GM21529 (cell line): ENCODE results near the gene LIMD2.

ENCODE experiments used
- ATAC-seq: cut with Tn5 transposase; IDR thresholded peaks from one replicate; pipeline ENCODE4 v1.9.1; 2021; ENCODE audit not compliant: unreplicated experiment

Gene LIMD2

DNA sequence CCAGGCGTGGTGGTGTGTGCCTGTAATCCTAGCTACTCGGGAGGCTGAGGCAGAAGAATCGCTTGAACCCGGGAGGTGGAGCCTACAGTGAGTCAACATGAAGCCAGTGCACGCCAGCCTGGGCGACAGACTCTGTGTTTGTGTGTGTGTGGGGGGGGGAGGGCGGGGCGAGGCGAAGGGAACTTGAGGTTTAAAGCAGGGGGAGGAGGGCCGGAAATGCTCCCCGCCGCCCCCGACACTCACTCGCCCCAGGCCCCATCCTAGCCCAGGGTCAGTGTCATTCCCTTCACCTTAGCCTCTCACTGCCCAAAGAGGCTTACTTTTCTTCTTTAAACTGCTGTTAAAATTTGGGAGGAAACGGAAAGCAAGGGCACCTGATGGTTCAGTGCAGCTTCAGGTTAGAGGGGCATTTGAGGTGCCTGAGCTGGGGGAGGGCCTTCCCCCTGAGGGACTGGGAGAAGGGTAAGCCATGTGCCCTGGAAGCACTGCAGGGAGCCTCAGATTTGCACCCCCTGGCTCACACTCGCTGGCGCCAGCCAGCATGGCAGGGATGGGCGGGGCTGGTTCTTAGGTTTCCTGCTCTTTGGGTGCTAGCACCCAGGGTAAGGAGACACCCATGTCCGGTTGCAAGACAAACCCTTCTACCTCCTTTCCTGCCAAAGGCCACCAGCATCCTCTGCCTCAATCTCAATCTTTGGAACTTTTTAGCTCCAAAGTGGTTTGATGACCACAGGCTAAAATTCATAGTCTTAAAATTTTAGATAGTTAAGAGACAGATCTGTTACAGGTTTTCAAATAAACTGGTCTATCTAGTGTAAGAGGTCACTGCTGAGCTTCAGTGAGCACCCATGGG lies 2.2 kb upstream of the LIMD2 start:
- ATAC-seq = no peak

DNA sequence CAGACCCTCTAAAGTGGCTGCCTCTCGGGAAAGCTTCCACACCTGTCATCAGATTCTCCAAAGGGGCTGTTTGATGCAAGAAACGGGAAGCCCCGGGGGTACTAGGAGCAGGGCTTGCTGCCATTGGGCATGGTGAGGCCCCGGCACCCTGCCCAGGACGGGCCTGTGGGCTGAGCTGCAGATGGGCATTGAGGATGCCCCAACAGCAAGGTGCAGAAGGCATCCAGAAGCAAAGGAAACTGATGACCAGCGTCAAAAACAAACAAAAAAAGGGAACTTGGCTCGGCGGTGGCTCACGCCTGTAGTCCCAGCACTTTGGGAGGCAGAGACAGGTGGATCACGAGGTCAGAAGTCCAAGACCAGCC lies 1.5 kb upstream of the LIMD2 start:
- ATAC-seq = no peak

DNA sequence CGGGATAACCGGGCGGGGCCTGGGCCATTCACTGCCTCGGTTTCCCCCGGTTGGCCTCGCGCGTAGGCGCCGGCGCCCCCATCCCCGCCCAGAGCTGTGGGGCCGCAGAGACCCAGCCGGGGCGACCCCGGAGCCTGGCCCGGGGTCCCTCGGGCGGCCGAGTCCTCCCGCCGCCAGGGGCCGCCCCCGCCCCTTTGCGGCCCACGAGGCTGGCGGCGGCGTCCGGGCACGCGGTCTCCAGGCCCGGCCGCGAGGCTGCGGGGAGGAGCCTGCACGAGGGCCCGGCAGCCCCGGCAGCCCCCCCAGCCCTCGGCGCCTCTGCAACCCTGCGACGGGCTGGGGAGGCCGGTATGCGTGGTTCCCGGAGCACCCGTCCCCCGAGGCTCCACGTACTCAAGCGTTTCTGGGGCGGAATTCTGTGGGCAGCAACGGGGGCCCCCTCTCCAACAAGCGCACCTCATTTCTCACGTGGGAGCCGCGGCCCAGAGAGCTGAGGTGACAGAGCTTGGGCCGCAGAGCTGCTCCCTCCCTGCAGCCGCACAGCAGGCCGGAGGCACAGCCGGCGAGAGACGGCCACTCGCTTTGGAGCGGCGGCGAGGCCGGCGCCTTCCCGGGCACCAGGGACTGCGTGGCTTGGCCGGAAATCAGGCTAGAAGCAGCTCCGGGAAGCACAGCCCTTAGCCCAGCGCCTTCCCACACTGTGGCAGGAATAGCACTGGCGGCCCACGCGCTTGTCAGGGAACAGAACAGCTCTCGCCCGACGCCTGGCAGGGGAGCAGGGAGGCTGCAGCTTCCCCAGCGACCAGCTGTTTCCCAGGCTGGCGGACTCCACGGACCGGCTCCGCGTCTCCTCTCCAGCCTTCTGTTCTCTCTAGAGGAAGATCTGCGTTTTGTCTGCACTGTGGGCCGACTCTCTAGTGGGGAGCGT lies 867 bp upstream of the LIMD2 start:
- no peak for ATAC-seq

DNA sequence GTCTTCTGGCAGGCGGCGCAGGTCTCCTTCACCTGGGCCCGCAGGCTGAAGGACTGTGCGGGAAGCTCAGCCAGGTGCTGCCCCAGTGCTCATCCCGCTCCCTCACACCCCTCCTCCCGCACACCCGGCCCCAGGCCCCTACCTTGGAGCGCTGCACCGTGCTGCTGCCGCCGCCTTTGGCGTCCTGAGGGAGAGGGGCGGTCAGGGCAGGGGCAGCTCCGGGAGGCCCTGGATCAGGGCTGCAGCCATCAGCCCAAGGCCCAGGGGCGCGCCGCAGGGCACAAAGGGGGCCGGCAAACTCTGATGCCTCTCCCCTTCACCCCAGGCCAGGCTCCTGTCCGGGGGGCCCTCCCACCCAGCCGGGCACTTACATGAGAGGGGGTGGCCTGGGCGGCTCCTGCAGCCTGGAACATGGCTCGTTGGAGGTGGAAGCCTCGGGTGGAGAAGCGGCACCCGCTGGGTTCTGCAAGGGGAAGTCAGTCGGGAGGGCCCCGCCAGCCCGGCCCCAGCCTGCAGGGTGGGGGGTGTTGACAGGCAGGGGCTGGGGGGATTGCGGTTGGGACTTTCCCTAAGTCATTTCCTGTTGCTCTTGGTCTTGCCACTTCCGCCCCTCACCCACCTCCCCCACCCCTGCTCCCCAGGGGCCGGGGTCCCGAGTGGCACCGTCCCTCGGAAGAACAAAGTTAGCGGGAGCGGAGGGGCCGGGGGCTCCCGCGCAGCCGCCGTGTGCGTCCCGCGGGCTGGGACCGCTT lies 863 bp downstream of the LIMD2 start:
- ATAC-seq = peak; percentile 25

DNA sequence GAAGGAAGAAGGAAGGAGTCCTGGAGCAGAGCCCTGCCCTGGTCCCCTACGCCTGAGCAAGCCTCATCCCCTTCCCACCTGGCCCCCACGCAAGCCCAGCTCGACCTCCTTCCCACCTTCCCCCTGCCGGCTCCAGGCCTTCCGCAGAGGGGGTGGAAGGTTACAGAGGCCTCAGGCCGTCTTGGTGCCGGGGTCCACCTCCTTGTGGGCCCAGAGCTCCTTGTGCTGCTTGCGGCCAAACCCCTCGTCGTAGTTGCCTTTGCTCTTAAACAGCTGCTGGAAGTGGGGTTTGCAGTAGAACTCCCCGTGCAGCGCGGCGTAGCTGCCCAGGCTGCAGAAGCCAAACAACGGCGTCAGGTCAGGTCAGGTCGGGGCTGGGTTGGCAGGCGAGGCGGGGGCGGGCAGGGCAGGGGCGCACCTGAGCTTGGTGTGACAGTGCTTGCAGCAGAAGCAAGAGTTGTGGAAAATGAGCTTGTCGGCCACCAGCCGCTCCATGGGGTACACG lies 1.5 kb downstream of the LIMD2 start:
- no peak for ATAC-seq

DNA sequence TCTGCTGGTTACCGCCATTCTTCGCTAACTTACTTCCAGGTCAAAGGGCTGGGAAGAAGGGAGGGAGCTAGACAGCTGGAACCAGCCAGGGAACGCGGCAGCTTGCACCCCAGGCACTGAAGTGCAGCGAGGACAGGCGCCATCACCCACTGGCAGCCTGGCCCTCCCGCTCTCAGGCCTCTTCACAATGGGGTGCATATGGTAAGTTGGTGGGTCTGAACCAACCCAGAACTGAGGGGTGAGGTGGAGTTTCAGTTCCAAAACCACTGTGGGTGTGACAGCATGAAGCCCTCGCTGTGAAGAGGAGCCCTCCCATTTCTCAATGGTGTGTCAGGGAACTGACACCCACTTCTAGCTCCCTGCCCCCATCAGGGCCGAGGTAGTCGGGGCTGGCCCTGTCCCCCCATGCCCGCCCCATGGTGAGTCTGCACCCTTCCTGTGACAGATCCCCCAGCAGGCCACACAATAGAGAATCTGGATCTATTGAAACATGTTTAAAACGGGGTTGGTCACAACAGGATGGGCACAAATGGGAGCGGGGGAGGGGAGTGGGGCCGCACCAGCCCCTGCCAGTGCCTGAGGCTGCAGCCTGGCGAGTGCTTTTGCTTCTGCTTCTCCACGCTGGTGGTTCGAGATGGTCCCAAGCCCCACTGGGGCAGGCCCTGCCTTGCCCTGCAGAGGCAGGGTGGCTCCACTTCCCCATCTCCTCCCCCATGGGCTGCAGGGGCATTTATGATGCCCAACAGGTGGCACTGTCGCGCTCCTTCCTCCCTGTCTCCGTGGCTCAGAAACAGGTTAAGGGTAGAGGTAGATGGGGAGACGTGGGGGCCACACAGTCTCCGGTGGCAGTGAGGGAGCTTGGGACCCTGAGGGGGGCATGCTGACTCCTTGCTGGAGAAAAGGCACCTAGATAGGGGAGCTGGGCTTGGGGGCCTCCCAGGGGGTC lies 2.3 kb downstream of the LIMD2 start:
- peak; percentile 28 for ATAC-seq

- ATAC-seq = no peak
These were observed 3.5 kb downstream of the LIMD2 start for GRCh38 chr17:63696381-63696961.

- no peak for ATAC-seq
These were observed 4.0 kb downstream of the LIMD2 start for GRCh38 chr17:63695889-63696288.

DNA sequence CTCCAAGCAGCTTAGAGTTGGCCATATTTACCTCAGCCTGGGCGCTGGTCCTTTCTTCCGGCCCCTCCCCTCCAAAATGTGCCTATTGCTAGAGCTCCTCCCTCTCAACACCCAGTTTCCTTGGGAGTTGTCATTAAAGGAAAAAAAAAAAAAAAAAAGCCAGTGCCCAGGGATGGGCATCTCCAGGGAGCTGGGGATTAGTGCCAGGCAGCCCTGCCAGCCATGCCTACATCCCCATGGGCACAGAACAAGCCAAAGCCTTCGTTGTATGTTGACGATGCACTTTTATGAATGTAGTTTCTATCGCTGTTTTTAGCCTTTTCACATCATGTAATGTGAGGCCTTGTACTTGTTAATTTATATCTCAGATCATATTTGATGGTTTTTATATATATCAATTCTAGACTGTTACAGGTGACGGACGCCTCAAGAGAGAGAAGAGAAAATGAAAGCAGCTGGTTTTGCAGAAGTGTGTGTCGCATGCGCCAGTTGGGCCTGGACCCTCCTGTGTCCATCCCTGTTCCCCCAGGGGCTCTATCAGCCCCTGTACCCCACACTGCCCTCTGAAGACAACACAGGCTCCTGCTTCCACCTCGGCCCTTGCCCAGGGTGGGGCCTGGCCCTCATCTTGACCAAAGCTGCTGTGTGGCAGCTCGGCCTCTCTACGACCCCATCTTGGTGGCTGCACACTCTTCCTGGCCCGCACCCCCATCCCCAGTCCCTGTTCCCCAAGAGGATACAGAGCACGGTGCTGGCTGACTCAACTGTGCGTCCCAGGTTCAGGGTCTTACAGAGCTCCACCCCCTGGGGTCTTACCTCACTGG lies 4.8 kb downstream of the LIMD2 start:
- no peak for ATAC-seq

- no peak for ATAC-seq
These were observed 5.5 kb downstream of the LIMD2 start for GRCh38 chr17:63694229-63694949.

DNA sequence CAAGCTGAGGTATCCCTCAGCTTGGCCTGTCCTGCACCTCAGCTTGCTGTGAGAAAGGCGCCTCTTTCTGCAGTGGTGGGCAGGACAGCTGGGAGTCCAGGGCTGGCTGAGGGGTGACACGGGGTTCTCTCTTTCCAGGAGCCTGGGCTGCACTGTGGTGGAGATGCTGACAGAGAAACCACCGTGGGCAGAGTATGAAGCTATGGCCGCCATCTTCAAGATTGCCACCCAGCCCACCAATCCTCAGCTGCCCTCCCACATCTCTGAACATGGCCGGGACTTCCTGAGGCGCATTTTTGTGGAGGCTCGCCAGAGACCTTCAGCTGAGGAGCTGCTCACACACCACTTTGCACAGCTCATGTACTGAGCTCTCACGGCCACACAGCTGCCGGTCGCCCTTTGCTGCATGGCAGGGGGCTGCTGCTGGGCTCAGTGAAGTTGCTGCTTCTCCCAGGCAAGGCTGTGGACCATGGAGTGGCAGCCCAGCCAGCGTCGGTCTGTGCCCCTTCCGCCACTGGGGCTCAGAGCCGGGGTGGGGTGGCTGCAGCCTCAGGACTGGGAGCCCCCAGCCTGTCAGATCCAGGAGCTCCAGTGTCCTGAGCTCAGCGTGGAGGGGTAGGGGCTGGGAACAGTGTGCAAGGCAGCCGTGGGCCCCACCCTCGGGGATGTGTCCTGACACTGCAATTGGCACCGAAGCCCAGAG lies 6.4 kb downstream of the LIMD2 start:
- ATAC-seq = no peak

DNA sequence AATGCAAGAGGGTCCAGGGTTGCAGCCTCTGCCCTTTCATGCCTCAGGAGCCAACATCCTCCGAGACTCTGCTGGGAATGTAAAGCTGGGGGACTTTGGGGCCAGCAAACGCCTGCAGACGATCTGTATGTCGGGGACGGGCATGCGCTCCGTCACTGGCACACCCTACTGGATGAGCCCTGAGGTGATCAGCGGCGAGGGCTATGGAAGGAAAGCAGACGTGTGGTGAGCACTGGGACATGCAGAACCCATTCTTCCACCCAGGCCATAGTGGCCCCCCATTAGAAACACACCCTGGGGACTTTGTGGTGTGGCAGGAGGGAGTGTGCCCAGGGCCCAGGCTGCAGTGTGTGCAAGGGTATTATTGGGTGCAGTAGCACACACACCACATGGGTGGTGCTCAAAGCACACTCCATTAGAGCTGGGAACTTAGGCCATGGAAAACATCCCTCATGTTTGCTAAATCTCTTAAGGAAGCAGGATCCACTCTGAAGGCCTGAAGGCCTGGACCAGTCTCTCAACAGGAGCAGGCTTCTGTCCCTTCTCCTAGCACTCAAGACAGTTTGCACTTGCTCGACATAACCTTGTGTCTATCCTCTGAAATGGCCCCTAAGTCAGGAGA lies 7.6 kb downstream of the LIMD2 start:
- no peak for ATAC-seq

- ATAC-seq = no peak
These were observed 10.4 kb downstream of the LIMD2 start for GRCh38 chr17:63689479-63689878.

DNA sequence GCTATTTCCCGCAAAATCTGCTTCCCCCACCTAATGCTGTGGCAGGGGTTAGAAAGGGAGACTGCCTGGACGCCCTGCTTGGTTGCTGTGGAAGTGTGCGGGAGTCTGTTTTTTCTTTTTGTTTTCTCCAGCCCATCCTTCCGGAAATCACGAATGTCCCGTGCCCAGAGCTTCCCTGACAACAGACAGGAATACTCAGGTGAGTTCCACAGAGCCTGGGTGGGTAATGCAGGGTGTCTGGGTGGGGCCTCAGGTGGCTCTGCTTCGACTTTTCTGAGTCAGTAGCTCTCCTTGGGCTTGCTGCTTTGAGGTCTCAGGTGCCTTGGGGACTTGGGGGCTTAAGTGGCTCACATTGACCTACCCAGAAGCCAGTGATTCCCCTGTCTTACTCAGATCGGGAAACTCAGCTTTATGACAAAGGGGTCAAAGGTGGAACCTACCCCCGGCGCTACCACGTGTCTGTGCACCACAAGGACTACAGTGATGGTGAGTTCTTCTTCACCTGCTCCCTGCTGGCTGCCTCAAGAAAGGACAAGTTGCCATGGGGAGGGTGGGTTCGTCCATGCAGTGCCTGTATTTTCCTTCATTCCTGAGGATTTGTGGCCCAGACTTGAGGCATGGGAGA lies 11.4 kb downstream of the LIMD2 start:
- ATAC-seq = no peak

DNA sequence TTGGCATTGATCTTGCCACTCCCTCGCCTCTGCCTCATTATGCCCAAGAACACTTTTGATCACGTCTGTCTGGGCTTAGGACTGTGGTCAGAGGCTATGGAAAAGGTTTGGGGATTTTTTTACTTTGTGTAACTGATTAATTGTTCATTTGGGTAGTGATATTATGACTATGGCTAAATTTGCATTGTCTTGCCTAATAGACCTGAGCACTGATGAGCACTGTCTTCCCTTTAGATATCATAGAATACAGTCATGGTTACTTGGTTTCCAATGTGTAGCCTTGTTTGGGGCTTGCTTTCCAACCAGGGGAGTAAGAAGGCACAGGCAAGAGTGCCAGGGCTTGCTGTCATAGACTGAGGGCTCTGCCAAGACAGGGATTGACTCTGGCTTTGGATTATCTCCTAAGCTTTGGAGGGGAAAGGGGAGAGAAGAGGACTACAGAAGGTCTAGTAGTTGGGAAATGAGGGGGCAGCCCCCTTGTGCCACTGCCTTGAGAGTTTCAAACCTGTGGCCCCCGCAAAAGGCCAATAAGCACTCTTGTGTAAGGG lies 13.7 kb downstream of the LIMD2 start:
- no peak for ATAC-seq

- ATAC-seq = no peak
These were observed 14.3 kb downstream of the LIMD2 start for GRCh38 chr17:63685578-63685977.
